WI38 (cell line): Measurements from ENCODE around the gene SEL1L2.

Experiments
- H3K4me3 ChIP-seq: 2 replicates; pipeline ENCODE4 v1.5.1; 2011; ENCODE audit warnings: low read depth, mild to moderate bottlenecking, control low read depth, low read length
- CTCF ChIP-seq: IDR thresholded peaks from 2 replicates; pipeline ENCODE4 v1.5.1; 2012; ENCODE audit warnings: low read depth, mild to moderate bottlenecking, control low read depth, low read length

The SEL1L2 gene

GRCh38 chr20:13840093-13840465, 150.3 kb downstream of the SEL1L2 start:
- TF ChIP-seq CTCF, result no peak

GRCh38 chr20:13839421-13840092, 150.9 kb downstream of the SEL1L2 start:
- no peak for TF ChIP-seq CTCF

More at GRCh38 chr20:13840093-13840465, 150.3 kb downstream of the SEL1L2 start:
- no peak overlapping the region for H3K4me3 ChIP-seq

GRCh38 chr20:13838664-13839063, 151.8 kb downstream of the SEL1L2 start:
- no peak for TF ChIP-seq CTCF
- H3K4me3 ChIP-seq, result no peak overlapping the region

More at GRCh38 chr20:13839421-13840092, 150.9 kb downstream of the SEL1L2 start:
- no peak overlapping the region for H3K4me3 ChIP-seq

GRCh38 chr20:13831476-13831875, 158.9 kb downstream of the SEL1L2 start:
- TF ChIP-seq CTCF, result no peak
- no peak overlapping the region for H3K4me3 ChIP-seq

- no peak overlapping the region for H3K4me3 ChIP-seq
- TF ChIP-seq CTCF, result no peak
These were observed 164.9 kb downstream of the SEL1L2 start for GRCh38 chr20:13825465-13825864.

GRCh38 chr20:13824459-13824858, 166.0 kb downstream of the SEL1L2 start:
- H3K4me3 ChIP-seq, result no peak overlapping the region
- TF ChIP-seq CTCF, result no peak

- no peak overlapping the region for H3K4me3 ChIP-seq
- TF ChIP-seq CTCF, result no peak
These were observed 168.0 kb downstream of the SEL1L2 start for GRCh38 chr20:13822459-13822858.
